Right lobe of liver (tissue), 6 donors: ENCODE measurements around the gene LARP1B. TPM values are rescaled to one million over a fixed set of nuclear protein-coding genes. Genes with fewer than 3 reads are reported as not detected.

Experiments
- ATAC-seq, 4 donors: fragments of 200-7000 bp; cut with Tn5 transposase; one replicate each; pipeline ENCODE4 v1.9.1; 2020; ENCODE audit warnings: mild to moderate bottlenecking in 4 of 4, moderate library complexity in 4 of 4
- DNase-seq, 3 donors: peaks; one replicate each; pipeline ENCODE4 v3.0.0-alpha.2; 2020
- H3K27ac ChIP-seq, 3 donors: fragments of 200-600 bp; one replicate each; pipeline ENCODE4 v1.8.0; 2022
- H3K27me3 ChIP-seq, 2 donors: fragments of 200-600 bp; one replicate each; pipeline ENCODE4 v1.8.0; 2022
- H3K36me3 ChIP-seq, 4 donors: fragments of 200-600 bp; sonication (generic) in 1 of 4; one replicate each; pipeline versions ENCODE4 v1.5.1 to v1.8.0; 2017 to 2022; ENCODE audit warnings: control low read depth in 1 of 4
- H3K4me1 ChIP-seq, 4 donors: fragments of 200-600 bp; sonication (generic) in 1 of 4; one replicate each; pipeline versions ENCODE4 v1.5.1 to v1.8.0; 2017 to 2022; ENCODE audit warnings: control low read depth in 1 of 4
- H3K4me3 ChIP-seq, 3 donors: fragments of 200-600 bp; one replicate each; pipeline ENCODE4 v1.8.0; 2022
- H3K9me3 ChIP-seq, 4 donors: fragments of 200-600 bp; sonication (generic) in 1 of 4; one replicate each; pipeline versions ENCODE4 v1.5.1 to v1.8.0; 2017 to 2022; ENCODE audit warnings: control low read depth in 1 of 4
- POLR2A ChIP-seq: fragments of 450-650 bp; IDR thresholded peaks from one replicate; pipeline ENCODE4 v1.6.1; 2017; ENCODE audit warnings: antibody characterized with exemption, mild to moderate bottlenecking
- WGBS: methylation state at CpG from one replicate; pipeline ENCODE4 v1.1.6; 2018; ENCODE audit warnings: low coverage, low lambda C conversion rate; ENCODE audit not compliant: insufficient coverage; ENCODE audit errors: missing lambda C conversion rate; 5-methylcytosine and 5-hydroxymethylcytosine counted together
- intact Hi-C, 2 donors: fragments of 100-400 bp; cut with DNase I; formaldehyde crosslinking; loops; one replicate each; pipeline versions ENCODE4 v1.11.2 to v1.14.1; 2022
- total RNA-seq, 6 experiments: library from RNA; depleted of rRNA in 2 of 6; stranded (reverse); fragments of >200 nt in 2 of 6; fragmentation: NEBNext Ultra II Directional in 3 of 6; extraction: Animal tissue kit (Norgen Biotek cat#: 25700) in 3 of 6; gene quantifications; one replicate each; pipeline versions ENCODE4 v1.1.0 to v1.2.4, GENCODE V29; 2016 to 2023
- TF ChIP-seq, protein P1 (sequence below), 4 donors: fragments of 200-600 bp in 3 of 4; fragments of 450-650 bp in 1 of 4; IDR thresholded peaks; one replicate each; pipeline versions ENCODE4 v1.5.1 to v1.8.0; 2016 to 2022; ENCODE audit warnings: antibody characterized with exemption in 4 of 4, mild to moderate bottlenecking in 2 of 4
- donor health status: DM: no; HTN: yes; CAD: no.
- donor health status: DM: no; HTN: no; CAD: no.
- donor health status: DM: no; HTN: no; CAD: no.
- donor health status: DM: no; HTN: yes; CAD: no.
- donor health status: DM: no; HTN: yes; CAD: no.

Gene LARP1B
- total RNA-seq, 6 experiments from 2014 or later: 27.4 to 42.0 (median 31.6) TPM

DNA sequence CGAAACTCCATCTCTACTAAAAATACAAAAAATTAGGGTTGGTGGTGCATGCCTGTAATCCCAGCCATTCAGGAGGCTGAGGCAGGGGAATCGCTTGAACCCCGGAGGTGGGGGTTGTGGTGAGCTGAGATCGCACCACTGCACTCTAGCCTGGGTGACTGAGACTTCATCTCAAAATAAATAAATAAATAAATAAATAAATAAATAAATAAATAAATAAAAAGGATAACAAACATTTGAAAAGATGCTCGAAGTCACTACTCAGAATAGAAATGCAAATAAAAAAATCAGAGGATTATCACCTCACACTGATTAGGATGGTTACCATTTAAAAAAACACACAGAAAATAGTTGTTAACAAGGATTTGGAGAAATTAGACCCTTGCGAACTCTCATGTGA lies 73.8 kb downstream of the LARP1B start:
- Histone ChIP-seq H3K27ac (no peak overlapping the region), H3K27me3 (no peaks in the 10 kb centered on the region), H3K36me3 (no peaks in the 10 kb centered on the region), H3K4me3 (no peak overlapping the region), H3K9me3 (no peaks in the 10 kb centered on the region), H3K4me1 (no peaks in the 10 kb centered on the region)
- intact Hi-C loops: no loop called here
- no peak for TF ChIP-seq POLR2A
- TF ChIP-seq, protein P1, sequence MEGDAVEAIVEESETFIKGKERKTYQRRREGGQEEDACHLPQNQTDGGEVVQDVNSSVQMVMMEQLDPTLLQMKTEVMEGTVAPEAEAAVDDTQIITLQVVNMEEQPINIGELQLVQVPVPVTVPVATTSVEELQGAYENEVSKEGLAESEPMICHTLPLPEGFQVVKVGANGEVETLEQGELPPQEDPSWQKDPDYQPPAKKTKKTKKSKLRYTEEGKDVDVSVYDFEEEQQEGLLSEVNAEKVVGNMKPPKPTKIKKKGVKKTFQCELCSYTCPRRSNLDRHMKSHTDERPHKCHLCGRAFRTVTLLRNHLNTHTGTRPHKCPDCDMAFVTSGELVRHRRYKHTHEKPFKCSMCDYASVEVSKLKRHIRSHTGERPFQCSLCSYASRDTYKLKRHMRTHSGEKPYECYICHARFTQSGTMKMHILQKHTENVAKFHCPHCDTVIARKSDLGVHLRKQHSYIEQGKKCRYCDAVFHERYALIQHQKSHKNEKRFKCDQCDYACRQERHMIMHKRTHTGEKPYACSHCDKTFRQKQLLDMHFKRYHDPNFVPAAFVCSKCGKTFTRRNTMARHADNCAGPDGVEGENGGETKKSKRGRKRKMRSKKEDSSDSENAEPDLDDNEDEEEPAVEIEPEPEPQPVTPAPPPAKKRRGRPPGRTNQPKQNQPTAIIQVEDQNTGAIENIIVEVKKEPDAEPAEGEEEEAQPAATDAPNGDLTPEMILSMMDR (IDR thresholded peaks at IDR 0.05): no peak
- WGBS: 95% methylated on average over 5 of the region's 6 CpGs
- DNase-seq: no peak
- ATAC-seq: no peak

DNA sequence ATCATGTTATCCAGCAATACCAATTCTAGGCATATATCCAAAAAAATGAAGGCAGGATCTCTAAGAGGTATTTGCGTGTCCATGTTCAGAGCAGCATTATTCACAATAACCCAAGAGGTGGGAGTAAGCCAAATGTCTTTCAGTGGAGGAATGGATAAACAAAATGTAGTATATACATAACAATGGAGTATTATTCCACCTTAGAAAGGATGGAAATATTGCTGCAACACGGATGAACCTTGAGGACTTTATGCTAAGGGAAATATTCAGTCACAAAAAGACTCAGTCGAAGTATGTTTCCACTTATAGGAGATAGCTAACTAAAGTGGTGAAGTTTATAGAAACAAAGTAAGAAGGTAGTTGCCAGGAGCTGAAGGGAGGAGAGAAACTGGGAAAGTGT lies 74.3 kb downstream of the LARP1B start:
- TF ChIP-seq, protein P1 (IDR thresholded peaks at IDR 0.05): no peak
- no peak for TF ChIP-seq POLR2A

DNA sequence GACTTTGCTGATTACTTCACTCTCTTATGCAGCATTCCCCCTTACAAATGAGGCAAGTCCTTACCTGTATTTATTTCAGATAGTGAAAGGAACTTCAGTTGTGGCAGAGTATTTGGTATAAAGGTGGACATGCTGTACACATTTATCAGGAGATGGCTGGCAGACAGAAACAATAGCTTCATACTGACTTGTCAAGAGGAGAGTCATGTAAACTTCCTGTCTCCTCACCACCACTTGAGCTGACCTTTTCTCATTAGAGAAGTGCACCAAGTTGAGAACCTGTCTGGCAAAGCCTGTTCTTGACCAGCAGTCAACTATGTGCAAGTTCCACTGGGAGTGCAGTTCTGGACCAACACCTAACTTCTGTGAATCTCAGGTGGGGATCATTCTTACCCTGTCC lies 80.8 kb downstream of the LARP1B start:
- intact Hi-C loops: no loop called here
- DNase-seq (no peak), ATAC-seq (no peak)
- H3K4me3 ChIP-seq: no peak overlapping the region
- no peaks in the 10 kb centered on the region for H3K4me1 ChIP-seq
- no peaks in the 10 kb centered on the region for H3K27me3 ChIP-seq
- H3K9me3 ChIP-seq: no peaks in the 10 kb centered on the region
- no peak for TF ChIP-seq POLR2A
- no peak overlapping the region for H3K27ac ChIP-seq
- H3K36me3 ChIP-seq: peaks cover 0 to 4% (median 0%) of the 10 kb centered on the region in 4 donors

More for the DNA sequence above, 74.3 kb downstream of the LARP1B start:
- Histone ChIP-seq H3K4me3 (no peak overlapping the region), H3K9me3 (no peaks in the 10 kb centered on the region), H3K27me3 (no peaks in the 10 kb centered on the region), H3K27ac (no peak overlapping the region), H3K36me3 (no peaks in the 10 kb centered on the region), H3K4me1 (no peaks in the 10 kb centered on the region)
- intact Hi-C loops: no loop called here
- no peak for DNase-seq
- 85% methylated on average over 3 of the region's 3 CpGs for WGBS
- ATAC-seq: no peak

- no peak overlapping the region for H3K4me3 ChIP-seq
- DNase-seq (no peak), ATAC-seq (no peak)
- 96% methylated on average over 2 of the region's 2 CpGs for WGBS
- TF ChIP-seq POLR2A: no peak
- TF ChIP-seq, protein P1 (IDR thresholded peaks at IDR 0.05): no peak
- H3K27ac ChIP-seq: no peak overlapping the region
- H3K4me1 ChIP-seq: no peaks in the 10 kb centered on the region
- peaks cover 0 to 4% (median 0%) of the 10 kb centered on the region in 4 donors for H3K36me3 ChIP-seq
- no peaks in the 10 kb centered on the region for H3K27me3 ChIP-seq
- no peaks in the 10 kb centered on the region for H3K9me3 ChIP-seq
- intact Hi-C loops: no loop called here
These were observed 84.6 kb downstream of the LARP1B start for GRCh38 chr4:128145727-128146126.

DNA sequence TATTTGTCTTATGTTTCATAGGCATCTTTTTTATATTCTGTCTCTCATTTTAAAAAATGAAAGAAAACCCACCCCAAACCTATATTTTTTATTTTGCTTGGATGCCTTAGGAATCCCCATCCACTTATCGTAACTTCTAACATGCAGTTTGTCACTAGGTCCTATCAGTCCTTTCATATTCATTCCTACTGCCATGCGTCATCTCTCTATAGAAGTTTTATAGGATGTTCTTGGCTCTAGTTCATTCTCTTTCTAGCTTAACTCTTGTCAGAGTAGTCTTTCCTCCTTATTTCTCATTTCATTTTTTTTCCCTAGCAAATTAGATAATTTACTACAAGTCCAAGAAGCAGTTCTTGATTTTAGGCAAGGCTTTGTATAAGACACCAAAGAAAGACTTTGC lies 92.7 kb downstream of the LARP1B start:
- Histone ChIP-seq H3K27me3 (no peaks in the 10 kb centered on the region), H3K4me1 (no peaks in the 10 kb centered on the region), H3K9me3 (no peaks in the 10 kb centered on the region), H3K4me3 (no peak overlapping the region), H3K27ac (no peak overlapping the region), H3K36me3 (peaks cover 0 to 7% (median 0%) of the 10 kb centered on the region in 4 donors)
- TF ChIP-seq, protein P1 (IDR thresholded peaks at IDR 0.05): no peak
- TF ChIP-seq POLR2A: no peak
- DNase-seq (no peak), ATAC-seq (no peak)
- 96% methylated on average over 2 of the region's 2 CpGs for WGBS
- intact Hi-C loops: no loop called here
